HepG2 (cell line): ENCODE data around the gene NTN5. TPM values are rescaled to one million over a fixed set of nuclear protein-coding genes. Genes with fewer than 3 reads are reported as not detected.
A peak's percentile ranks its signal among the peaks of the same experiment; 100 is the strongest.

Experiments
- AHR ChIP-seq: IDR thresholded peaks from 2 replicates; pipeline ENCODE4 v1.6.1; 2018; ENCODE audit warnings: missing genetic modification reagents, missing compliant biosample characterization
- BCL6 ChIP-seq: IDR thresholded peaks from 2 replicates; pipeline ENCODE4 v1.6.1; 2016; ENCODE audit warnings: missing genetic modification reagents, missing compliant biosample characterization
- E2F2 ChIP-seq: sonication (generic); formaldehyde crosslinking; IDR thresholded peaks from 2 replicates; pipeline ENCODE4 v1.4.0; 2020; ENCODE audit warnings: missing genetic modification reagents, borderline replicate concordance
- ISX ChIP-seq: sonication (generic); formaldehyde crosslinking; conservative IDR thresholded peaks from 2 replicates; pipeline ENCODE4 v1.5.0; 2020; ENCODE audit warnings: missing genetic modification reagents
- KDM2A ChIP-seq: sonication (generic); formaldehyde crosslinking; IDR thresholded peaks from 2 replicates; pipeline ENCODE4 v1.4.0; 2020; ENCODE audit warnings: low read depth, missing genetic modification reagents, borderline replicate concordance
- RBM39 ChIP-seq: fragments of 200-400 bp; formaldehyde crosslinking; IDR thresholded peaks from one replicate; pipeline ENCODE4 v1.6.1; 2018; ENCODE audit warnings: antibody characterized with exemption, mild to moderate bottlenecking, low read depth, low read length; ENCODE audit not compliant: poor library complexity, severe bottlenecking
- RERE ChIP-seq: IDR thresholded peaks from 2 replicates; pipeline ENCODE4 v1.6.1; 2016; ENCODE audit warnings: low read depth, missing genetic modification reagents, missing compliant biosample characterization
- SALL2 ChIP-seq: sonication (generic); formaldehyde crosslinking; IDR thresholded peaks from 2 replicates; pipeline ENCODE4 v1.8.1; 2023; ENCODE audit warnings: mild to moderate bottlenecking, missing genetic modification reagents, inconsistent platforms
- SMYD3 ChIP-seq: sonication (generic); formaldehyde crosslinking; IDR thresholded peaks from 2 replicates; pipeline ENCODE4 v1.8.1; 2023; ENCODE audit warnings: mild to moderate bottlenecking, missing genetic modification reagents
- ZFP36L1 ChIP-seq: sonication (generic); formaldehyde crosslinking; IDR thresholded peaks from 2 replicates; pipeline ENCODE4 v1.8.0; 2022; ENCODE audit warnings: mild to moderate bottlenecking, missing genetic modification reagents, moderate library complexity
- ZFX ChIP-seq: sonication (generic); formaldehyde crosslinking; IDR thresholded peaks from 2 replicates; pipeline ENCODE4 v1.4.0; 2020; ENCODE audit warnings: mild to moderate bottlenecking, low read depth, missing genetic modification reagents, moderate library complexity
- ZNF317 ChIP-seq: sonication (generic); formaldehyde crosslinking; IDR thresholded peaks from 2 replicates; pipeline ENCODE4 v1.5.0; 2020; ENCODE audit warnings: mild to moderate bottlenecking, missing genetic modification reagents
- ZNF616 ChIP-seq: sonication (generic); formaldehyde crosslinking; IDR thresholded peaks from 2 replicates; pipeline ENCODE4 v1.5.0; 2020; ENCODE audit warnings: low read depth, mild to moderate bottlenecking, missing genetic modification reagents
- ZNF891 ChIP-seq: sonication (generic); formaldehyde crosslinking; IDR thresholded peaks from 2 replicates; pipeline ENCODE4 v1.5.0; 2020; ENCODE audit warnings: mild to moderate bottlenecking, missing genetic modification reagents
- ZSCAN9 ChIP-seq: IDR thresholded peaks from 2 replicates; pipeline ENCODE4 v1.6.1; 2016; ENCODE audit warnings: borderline replicate concordance
- polyA plus RNA-seq, 8 experiments: library from polyadenylated mRNA; depleted of rRNA in 3 of 8; stranded (reverse) in 7 of 8; unstranded in 1 of 8; fragments of >200 nt; fragmentation: Illumina TruSeq in 4 of 8; extraction: Trizol in 4 of 8; gene quantifications; 2 replicates each; pipeline versions ENCODE4 v1.2.1 to v1.2.3, GENCODE V29; 2011 to 2016; ENCODE audit warnings: low read depth in 4 of 8, missing spikeins in 1 of 8, mixed read lengths in 1 of 8; ENCODE audit not compliant: insufficient read depth in 1 of 8
- total RNA-seq, 5 experiments: library from RNA; depleted of rRNA; stranded (reverse); fragments of >200 nt; fragmentation: Illumina TruSeq; extraction: Trizol; gene quantifications; 2 replicates each; pipeline ENCODE4 v1.2.3, GENCODE V29; 2016; ENCODE audit warnings: low read depth in 1 of 5
- TF ChIP-seq, protein P1 (sequence below): sonication (generic); formaldehyde crosslinking; IDR thresholded peaks from 2 replicates; pipeline ENCODE4 v1.4.0; 2020; ENCODE audit warnings: missing genetic modification reagents
- TF ChIP-seq, protein P2 (sequence below): sonication (generic); formaldehyde crosslinking; IDR thresholded peaks from 2 replicates; pipeline ENCODE4 v1.8.0; 2022; ENCODE audit warnings: mild to moderate bottlenecking, missing genetic modification reagents; ENCODE audit not compliant: insufficient replicate concordance
- TF ChIP-seq, protein P3 (sequence below): sonication (generic); formaldehyde crosslinking; IDR thresholded peaks from 2 replicates; pipeline ENCODE4 v1.4.0; 2020; ENCODE audit warnings: missing genetic modification reagents; ENCODE audit errors: not compliant biosample characterization

The NTN5 gene
- total and polyA plus RNA-seq, 2 of the 13 experiments (the other 11 are each of a cell fraction or from before 2014, with no cell fraction given), result 0.05 TPM; not detected in 1

- TF ChIP-seq RBM39, result peak; percentile 28
- TF ChIP-seq, protein P1, sequence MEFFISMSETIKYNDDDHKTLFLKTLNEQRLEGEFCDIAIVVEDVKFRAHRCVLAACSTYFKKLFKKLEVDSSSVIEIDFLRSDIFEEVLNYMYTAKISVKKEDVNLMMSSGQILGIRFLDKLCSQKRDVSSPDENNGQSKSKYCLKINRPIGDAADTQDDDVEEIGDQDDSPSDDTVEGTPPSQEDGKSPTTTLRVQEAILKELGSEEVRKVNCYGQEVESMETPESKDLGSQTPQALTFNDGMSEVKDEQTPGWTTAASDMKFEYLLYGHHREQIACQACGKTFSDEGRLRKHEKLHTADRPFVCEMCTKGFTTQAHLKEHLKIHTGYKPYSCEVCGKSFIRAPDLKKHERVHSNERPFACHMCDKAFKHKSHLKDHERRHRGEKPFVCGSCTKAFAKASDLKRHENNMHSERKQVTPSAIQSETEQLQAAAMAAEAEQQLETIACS (CRISPR knock-in tag), result 0 out of 2 replicates have a peak, but pooled peaks have one; percentile 25
- TF ChIP-seq E2F2 (CRISPR knock-in tag), result no peak
- 0 out of 2 replicates have a peak, but pooled peaks have one; percentile 18 for TF ChIP-seq ZNF891 (CRISPR knock-in tag)
- TF ChIP-seq, protein P2, sequence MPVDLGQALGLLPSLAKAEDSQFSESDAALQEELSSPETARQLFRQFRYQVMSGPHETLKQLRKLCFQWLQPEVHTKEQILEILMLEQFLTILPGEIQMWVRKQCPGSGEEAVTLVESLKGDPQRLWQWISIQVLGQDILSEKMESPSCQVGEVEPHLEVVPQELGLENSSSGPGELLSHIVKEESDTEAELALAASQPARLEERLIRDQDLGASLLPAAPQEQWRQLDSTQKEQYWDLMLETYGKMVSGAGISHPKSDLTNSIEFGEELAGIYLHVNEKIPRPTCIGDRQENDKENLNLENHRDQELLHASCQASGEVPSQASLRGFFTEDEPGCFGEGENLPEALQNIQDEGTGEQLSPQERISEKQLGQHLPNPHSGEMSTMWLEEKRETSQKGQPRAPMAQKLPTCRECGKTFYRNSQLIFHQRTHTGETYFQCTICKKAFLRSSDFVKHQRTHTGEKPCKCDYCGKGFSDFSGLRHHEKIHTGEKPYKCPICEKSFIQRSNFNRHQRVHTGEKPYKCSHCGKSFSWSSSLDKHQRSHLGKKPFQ (CRISPR knock-in tag), result no peak
- TF ChIP-seq ZNF616, result no peak
- TF ChIP-seq AHR (CRISPR knock-in tag), result peak; percentile 65; the same call in 1 of the 2 replicates
- no peak for TF ChIP-seq RERE (CRISPR knock-in tag)
- no peak for TF ChIP-seq ZSCAN9 (CRISPR knock-in tag)
- no peak for TF ChIP-seq ZNF317 (CRISPR knock-in tag)
- TF ChIP-seq ISX (CRISPR knock-in tag), result no peak
- TF ChIP-seq SMYD3 (CRISPR knock-in tag), result no peak
- peak; percentile 47; the same call in 1 of the 2 replicates for TF ChIP-seq SALL2 (CRISPR knock-in tag)
- TF ChIP-seq ZFP36L1 (CRISPR knock-in tag), result peak; percentile 13; the same call in 1 of the 2 replicates
- TF ChIP-seq, protein P3, sequence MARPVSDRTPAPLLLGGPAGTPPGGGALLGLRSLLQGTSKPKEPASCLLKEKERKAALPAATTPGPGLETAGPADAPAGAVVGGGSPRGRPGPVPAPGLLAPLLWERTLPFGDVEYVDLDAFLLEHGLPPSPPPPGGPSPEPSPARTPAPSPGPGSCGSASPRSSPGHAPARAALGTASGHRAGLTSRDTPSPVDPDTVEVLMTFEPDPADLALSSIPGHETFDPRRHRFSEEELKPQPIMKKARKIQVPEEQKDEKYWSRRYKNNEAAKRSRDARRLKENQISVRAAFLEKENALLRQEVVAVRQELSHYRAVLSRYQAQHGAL, result no peak
- TF ChIP-seq KDM2A, result peak; percentile 92
- TF ChIP-seq BCL6 (CRISPR knock-in tag), result no peak
- peak; percentile 61; the same call in 1 of the 2 replicates for TF ChIP-seq ZFX (CRISPR knock-in tag)
Observed at GRCh38 chr19:48713864-48714755, 41.3 kb upstream of the NTN5 start (continued).
